GM18498 (cell line): Measurements from ENCODE around the gene COL27A1.
A peak's percentile ranks its signal among the peaks of the same experiment; 100 is the strongest.

ENCODE experiments used
- ATAC-seq: cut with Tn5 transposase; IDR thresholded peaks from one replicate; pipeline ENCODE4 v1.9.1; 2021; ENCODE audit warnings: mild to moderate bottlenecking, moderate library complexity; ENCODE audit not compliant: unreplicated experiment

COL27A1 gene

DNA sequence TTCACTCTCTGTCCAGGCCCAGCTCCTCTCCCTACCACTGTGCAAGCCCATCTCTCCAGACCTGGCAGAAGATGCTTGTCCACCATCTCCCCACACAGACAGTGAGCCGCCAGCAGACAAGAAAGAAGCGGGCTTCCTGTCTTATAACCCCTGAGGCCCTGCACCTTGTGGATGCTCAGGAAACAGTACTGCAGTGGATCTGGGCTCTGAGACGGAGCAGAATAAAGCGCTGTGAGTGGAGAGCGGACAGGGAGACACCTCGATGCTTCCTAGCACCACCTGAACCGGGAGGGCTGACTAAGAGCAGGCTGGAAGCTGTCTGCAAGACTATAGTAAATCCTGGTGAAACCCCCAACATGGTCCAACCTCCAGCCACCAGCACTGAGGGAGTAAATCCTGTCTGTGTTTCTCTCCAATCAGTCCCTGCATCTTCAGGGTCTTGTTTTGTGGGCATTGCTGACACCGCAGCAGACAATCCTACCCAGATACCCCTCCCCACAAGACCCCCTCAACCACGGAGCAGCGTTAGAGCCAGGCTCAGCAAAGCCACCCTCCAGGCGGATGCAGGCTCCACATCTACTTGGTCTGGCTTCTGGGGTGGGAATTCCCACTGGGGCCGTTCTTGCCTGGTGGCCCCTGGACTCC lies 193.0 kb downstream of the COL27A1 start:
- no peak for ATAC-seq

DNA sequence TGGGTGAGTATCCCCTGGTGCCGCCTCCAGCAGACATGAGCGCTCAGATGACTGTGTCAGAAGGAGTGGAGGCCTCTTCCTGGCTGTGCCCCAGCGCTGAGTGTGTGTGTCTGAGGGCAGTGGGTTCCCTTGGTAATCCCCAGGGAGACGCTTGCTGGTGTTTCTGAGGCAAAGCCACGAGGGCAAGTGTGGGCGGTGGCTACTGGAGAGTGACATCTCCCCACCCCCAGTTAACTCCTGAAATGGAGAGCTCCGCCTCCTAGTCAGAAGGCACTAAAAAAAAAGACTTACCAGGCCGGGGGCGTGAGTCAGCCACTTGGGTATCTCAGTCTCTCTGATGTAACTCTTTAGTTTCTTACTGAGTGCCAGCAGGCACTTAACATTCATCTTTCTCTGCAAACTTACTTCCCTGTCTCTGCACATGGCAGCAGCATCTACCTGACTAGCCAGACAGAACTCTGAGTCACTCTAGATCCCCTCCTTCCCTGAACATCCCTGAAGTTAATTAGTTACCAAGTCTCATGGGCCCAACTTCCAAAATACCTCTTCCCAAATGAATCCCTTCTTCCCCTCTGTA lies 193.7 kb downstream of the COL27A1 start:
- ATAC-seq = peak; percentile 96

DNA sequence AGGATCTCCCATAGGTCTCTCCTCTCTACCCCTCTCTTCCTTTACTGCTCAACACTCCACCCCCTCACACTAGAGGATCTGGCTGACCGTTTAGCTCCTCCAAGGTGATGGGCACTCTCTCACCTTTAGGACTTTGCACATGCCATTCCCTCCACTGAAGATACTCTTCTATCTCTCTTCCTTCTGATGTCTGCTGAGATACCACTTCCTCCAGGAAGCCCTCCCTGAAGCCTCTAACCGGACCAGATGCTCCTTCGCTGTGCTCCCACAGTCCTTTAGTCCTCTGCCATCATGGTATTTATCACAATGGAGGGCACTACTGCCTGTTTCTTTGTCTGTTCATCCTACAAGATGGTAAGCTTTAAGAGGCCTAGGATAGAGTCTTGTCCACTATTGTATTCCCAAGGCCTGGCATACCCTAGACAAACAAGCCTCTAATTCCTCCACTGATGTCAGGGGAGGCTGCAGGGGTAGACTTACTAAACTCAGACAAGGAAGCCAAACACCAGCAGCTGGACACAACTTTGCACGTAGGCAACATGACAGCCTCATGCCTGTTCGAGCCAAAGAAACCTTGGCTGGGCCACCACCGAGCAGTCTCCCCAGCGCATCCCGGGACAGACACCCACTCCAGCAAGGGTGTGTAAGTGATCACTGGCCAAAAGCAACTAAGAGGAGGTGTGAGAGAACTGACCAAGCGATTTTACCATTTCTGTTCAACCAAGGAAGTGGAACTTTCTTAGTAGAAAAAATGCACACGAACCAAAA lies 194.6 kb downstream of the COL27A1 start:
- no peak for ATAC-seq

DNA sequence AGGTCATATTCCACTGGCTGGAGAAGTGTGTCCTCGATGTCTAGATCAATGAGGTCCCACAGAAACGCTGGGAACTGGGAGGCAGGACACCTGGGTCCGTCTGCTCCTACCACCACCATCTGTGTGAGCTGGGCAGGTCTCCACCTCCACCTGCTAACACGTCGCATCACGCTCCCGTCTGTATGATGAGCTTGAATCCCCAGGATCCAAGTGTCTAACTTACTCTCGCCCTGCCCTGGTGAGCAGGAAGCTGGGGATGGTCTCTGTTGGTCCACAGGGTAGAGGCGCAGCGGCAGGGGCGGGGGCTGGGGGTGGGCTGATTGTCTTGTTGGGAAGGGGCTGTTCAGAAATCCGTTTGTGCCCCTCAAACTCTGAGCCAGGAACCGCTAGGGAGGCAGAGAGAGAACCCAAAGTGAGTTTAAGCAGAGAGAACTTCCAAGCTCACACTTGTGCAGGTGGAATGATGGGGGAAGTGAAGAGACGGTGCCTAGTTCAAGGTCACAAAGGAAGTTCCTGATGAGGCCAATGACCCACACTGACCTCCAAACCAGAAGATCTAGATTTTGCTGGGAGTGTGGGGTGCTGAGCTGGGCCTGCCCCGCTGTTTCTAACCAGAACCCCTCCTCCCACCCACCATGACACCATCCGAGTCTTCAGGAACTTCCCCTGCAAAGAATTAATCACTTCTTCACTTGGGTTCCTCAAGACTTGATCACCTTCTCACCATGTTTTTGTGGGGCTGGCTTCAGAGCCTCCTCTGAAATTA lies 195.5 kb downstream of the COL27A1 start:
- ATAC-seq = no peak

DNA sequence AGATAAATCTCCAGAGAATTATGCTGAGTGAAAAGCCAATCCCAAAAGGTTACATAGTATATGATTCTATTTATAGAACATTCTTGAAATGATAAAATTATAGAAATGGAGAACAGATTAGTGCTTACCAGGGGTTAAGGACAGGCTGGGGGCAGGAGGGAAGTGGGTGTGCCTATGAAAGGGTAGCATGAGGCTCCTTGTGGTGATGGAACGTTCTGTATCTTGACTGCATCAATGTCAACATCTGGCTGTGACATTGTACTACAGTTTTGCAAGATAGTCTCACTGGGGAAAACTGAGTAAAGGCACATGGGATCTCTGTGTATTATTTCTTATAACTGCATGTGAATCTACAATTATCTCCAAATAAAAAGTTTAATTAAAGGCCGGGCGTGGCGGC lies 196.6 kb downstream of the COL27A1 start:
- no peak for ATAC-seq

DNA sequence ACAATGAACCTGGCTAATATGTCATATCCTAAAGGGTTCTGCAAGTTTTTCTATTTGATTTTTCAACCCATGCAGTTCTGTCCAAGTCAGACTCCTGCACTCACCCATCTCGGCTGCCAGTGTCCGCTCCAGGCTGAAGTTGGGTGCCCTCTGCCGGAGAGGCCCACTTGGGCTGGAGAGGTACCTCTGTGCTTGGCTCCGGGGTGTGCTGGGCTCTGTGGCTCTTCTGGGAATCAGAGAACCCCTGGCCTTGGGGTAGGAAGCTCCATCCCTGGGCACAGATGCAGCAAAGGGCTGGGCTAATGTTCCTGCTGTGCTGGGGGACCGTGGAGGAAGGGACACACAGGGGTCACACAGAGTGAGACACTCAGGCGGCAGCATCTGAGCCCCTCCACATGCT lies 200.5 kb downstream of the COL27A1 start:
- ATAC-seq = no peak

DNA sequence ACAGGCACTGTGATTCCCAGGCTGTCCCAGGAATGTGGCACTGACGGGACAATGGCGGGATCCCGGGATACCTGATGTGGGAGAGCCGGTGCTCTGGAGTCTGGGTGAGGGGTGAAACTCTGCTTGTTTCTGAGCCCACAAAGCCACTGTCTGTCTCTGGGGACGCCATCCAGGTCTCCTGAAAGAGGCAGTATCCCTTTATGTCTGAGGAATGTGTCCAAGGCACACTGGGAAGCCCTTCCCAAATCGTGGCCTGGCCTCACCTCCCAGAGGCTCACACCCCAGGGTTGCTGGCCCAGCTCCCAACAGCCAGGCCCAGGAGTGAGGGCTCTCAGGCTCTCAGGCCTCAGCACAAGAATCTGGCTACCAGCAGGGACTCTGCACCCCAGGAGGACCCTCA lies 201.5 kb downstream of the COL27A1 start:
- no peak for ATAC-seq

DNA sequence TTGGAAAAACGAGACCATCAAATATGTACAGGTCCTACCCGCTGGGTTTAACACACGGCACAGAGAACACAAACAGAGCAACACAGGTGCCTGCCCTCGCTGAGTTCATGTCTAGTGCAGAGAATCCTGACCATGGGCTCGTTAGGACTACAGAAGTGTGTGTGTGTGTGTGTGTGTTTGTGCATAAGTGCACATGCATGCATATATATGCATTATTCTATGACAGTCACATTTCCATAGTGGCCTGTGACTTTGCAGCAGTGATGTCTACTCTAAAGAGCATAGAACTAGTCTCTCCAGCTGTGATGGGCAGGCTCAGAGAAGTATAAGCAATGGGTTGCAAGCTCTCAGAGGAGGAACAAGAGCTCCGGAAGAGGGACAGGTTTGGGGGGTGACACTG lies 202.0 kb downstream of the COL27A1 start:
- no peak for ATAC-seq

DNA sequence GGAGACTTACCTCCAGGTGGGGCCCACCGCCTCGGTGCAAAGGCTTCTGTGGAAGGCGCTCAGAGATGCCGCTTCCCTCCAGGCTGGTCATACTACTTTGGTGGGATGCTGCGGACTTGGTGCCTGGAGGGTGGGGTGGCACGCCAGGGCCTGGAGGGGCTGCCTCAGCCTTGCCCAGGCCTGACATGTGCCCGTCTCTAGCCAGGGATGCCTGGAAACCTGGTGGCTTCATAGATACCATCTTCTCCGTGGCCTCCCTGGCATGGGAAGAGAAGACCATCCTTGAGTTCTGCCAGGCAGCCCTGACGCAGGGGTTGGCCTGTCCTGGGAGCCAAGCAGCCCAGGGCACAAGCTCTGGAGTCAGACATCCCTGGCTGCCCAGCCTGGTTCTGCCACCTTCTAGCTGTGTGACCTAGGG lies 202.6 kb downstream of the COL27A1 start:
- no peak for ATAC-seq

DNA sequence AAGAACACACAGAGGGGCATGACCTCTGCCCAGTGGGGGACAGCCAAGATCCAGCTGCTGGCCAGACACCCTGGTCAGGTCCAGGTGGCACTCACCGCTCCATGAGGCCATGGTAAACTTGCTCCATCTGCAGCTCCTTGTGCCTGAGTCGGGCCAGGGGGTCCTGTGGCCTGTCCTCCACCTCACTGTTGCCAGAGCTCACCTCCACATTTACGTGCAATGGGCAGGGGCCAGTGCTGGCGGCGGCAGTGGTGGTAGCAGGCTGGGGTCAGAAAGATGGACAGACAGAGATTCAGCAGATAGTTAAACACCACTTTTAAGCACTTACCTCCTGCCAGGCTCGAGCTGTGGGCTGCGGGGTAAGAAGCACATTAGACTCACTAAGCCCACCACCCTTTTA lies 204.5 kb downstream of the COL27A1 start:
- ATAC-seq = no peak

DNA sequence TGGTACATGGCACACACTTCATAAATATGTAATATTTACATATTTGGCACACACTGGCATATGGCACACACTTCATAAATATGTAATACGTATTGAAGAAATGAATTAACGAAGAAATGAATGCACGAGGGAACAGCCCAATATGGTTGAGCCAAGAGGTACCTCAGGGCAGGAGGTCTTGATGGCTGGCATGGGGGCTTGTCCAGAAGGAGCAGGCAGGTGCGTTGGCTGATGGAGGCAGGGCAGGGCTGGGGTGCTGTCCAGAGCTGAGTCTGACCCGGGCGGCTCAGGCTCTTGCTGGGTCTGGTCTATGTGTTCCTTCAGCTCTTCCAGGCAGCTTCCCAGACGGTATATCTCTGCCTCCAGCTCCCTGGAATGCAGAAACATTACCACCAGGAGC lies 206.2 kb downstream of the COL27A1 start:
- ATAC-seq = no peak
